ENCODE measurements around the gene SHB. TPM values are rescaled to one million over a fixed set of nuclear protein-coding genes. Genes with fewer than 3 reads are reported as not detected.

SHB gene
- total RNA-seq, 1 experiment from 2014 or later: 12.2 TPM

- H3K27ac Mint-ChIP-seq: no peak overlapping the region
- DNase-seq (ENCODE audit: low spot score) (no peak), ATAC-seq (no peak)
- no peaks in the 10 kb centered on the region for H3K9me3 Mint-ChIP-seq
- POLR2A ChIA-PET: interaction anchor here (0.6 to 1.6 kb wide), 3 partner anchors 12 to 44 kb away, joined by 3 to 4 read pairs (median 3); no protein-coding TSS in a partner anchor
- H3K36me3 Mint-ChIP-seq: no peaks in the 10 kb centered on the region
- CTCF ChIA-PET: interaction anchor here (1.0 to 5.0 kb wide), 5 partner anchors 13 to 147 kb away, joined by 3 to 17 read pairs (median 6); no protein-coding TSS in a partner anchor
- TF ChIP-seq, protein P1, sequence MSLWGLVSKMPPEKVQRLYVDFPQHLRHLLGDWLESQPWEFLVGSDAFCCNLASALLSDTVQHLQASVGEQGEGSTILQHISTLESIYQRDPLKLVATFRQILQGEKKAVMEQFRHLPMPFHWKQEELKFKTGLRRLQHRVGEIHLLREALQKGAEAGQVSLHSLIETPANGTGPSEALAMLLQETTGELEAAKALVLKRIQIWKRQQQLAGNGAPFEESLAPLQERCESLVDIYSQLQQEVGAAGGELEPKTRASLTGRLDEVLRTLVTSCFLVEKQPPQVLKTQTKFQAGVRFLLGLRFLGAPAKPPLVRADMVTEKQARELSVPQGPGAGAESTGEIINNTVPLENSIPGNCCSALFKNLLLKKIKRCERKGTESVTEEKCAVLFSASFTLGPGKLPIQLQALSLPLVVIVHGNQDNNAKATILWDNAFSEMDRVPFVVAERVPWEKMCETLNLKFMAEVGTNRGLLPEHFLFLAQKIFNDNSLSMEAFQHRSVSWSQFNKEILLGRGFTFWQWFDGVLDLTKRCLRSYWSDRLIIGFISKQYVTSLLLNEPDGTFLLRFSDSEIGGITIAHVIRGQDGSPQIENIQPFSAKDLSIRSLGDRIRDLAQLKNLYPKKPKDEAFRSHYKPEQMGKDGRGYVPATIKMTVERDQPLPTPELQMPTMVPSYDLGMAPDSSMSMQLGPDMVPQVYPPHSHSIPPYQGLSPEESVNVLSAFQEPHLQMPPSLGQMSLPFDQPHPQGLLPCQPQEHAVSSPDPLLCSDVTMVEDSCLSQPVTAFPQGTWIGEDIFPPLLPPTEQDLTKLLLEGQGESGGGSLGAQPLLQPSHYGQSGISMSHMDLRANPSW (CRISPR knock-in tag; conservative IDR thresholded peaks at IDR 0.05; ENCODE audit: low read depth): no peak
- no peak for TF ChIP-seq SMAD4 (CRISPR knock-in tag; IDR thresholded peaks at IDR 0.05)
- TF ChIP-seq PRRX2 (CRISPR knock-in tag; IDR thresholded peaks at IDR 0.05): no peak
- no peak for TF ChIP-seq E2F5 (CRISPR knock-in tag; IDR thresholded peaks at IDR 0.05)
- TF ChIP-seq IRF2 (CRISPR knock-in tag; IDR thresholded peaks at IDR 0.05; ENCODE audit: borderline replicate concordance, low read depth): no peak
- no peak for TF ChIP-seq SMAD3 (CRISPR knock-in tag; IDR thresholded peaks at IDR 0.05; ENCODE audit: borderline replicate concordance)
- no peak for TF ChIP-seq NFYB (CRISPR knock-in tag; conservative IDR thresholded peaks at IDR 0.05; ENCODE audit: low read depth)
- no peak for TF ChIP-seq MLX (CRISPR knock-in tag; IDR thresholded peaks at IDR 0.05)
- no peak for TF ChIP-seq ZNF671 (CRISPR knock-in tag; IDR thresholded peaks at IDR 0.05)
- no peak for TF ChIP-seq ETV6 (CRISPR knock-in tag; IDR thresholded peaks at IDR 0.05)
- no peak for TF ChIP-seq JAZF1 (CRISPR knock-in tag; IDR thresholded peaks at IDR 0.05)
- no peak for TF ChIP-seq CTCF (IDR thresholded peaks at IDR 0.05)
- TF ChIP-seq ZNF423 (CRISPR knock-in tag; IDR thresholded peaks at IDR 0.05): no peak
- no peak for TF ChIP-seq ZNF121 (CRISPR knock-in tag; IDR thresholded peaks at IDR 0.05)
- no peak for TF ChIP-seq NR3C1 (CRISPR knock-in tag; conservative IDR thresholded peaks at IDR 0.05; ENCODE audit: low read depth)
- TF ChIP-seq ERG (CRISPR knock-in tag; IDR thresholded peaks at IDR 0.05): no peak
- no peak for TF ChIP-seq E2F1 (CRISPR knock-in tag; IDR thresholded peaks at IDR 0.05)
- TF ChIP-seq, protein P2, sequence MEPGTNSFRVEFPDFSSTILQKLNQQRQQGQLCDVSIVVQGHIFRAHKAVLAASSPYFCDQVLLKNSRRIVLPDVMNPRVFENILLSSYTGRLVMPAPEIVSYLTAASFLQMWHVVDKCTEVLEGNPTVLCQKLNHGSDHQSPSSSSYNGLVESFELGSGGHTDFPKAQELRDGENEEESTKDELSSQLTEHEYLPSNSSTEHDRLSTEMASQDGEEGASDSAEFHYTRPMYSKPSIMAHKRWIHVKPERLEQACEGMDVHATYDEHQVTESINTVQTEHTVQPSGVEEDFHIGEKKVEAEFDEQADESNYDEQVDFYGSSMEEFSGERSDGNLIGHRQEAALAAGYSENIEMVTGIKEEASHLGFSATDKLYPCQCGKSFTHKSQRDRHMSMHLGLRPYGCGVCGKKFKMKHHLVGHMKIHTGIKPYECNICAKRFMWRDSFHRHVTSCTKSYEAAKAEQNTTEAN (CRISPR knock-in tag; IDR thresholded peaks at IDR 0.05): no peak
- H3K4me1 Mint-ChIP-seq: peaks cover 73% of the 10 kb centered on the region
- no peak overlapping the region for H3K4me3 Mint-ChIP-seq
- no peaks in the 10 kb centered on the region for H3K27me3 Mint-ChIP-seq (ENCODE audit: low read depth)
Observed at GRCh38 chr9:38060681-38061080, 8.3 kb downstream of the SHB start.

Measured in WTC11 (cell line).